Osteoblast (primary cell): ENCODE data around the gene LSM14B. TPM values are rescaled to one million over a fixed set of nuclear protein-coding genes. Genes with fewer than 3 reads are reported as not detected.

Experiments
- DNase-seq: peaks from one replicate; pipeline ENCODE4 v3.0.0; 2011; ENCODE audit warnings: low spot score, mixed read lengths; ENCODE audit not compliant: insufficient read length; ENCODE audit errors: missing footprints
- H2AFZ ChIP-seq: 2 replicates; pipeline ENCODE4 v1.6.0; 2011; ENCODE audit warnings: mild to moderate bottlenecking, low read length
- H3K27ac ChIP-seq: 2 replicates; pipeline ENCODE4 v1.5.1; 2011; ENCODE audit warnings: mild to moderate bottlenecking, low read depth, low read length, moderate library complexity
- H3K27me3 ChIP-seq: 2 replicates; pipeline ENCODE4 v1.6.0; 2012; ENCODE audit warnings: mild to moderate bottlenecking, control low read depth, inconsistent platforms, low read length, moderate library complexity; ENCODE audit not compliant: insufficient read depth
- H3K36me3 ChIP-seq: 2 replicates; pipeline ENCODE4 v1.5.1; 2011; ENCODE audit warnings: mild to moderate bottlenecking, low read length, control low read depth, moderate library complexity; ENCODE audit not compliant: insufficient read depth
- H3K4me1 ChIP-seq: 2 replicates; pipeline ENCODE4 v1.5.1; 2011; ENCODE audit warnings: mild to moderate bottlenecking, low read length, control low read depth, moderate library complexity; ENCODE audit not compliant: insufficient read depth
- H3K4me2 ChIP-seq: 2 replicates; pipeline ENCODE4 v1.6.0; 2011; ENCODE audit warnings: mild to moderate bottlenecking, low read length; ENCODE audit not compliant: insufficient read depth
- H3K4me3 ChIP-seq: fragments of 200-600 bp; sonication (generic); 3 replicates; pipeline ENCODE4 v1.5.1; 2012; ENCODE audit warnings: mild to moderate bottlenecking, low read length, inconsistent platforms; ENCODE audit not compliant: insufficient read depth
- H3K79me2 ChIP-seq: 2 replicates; pipeline ENCODE4 v1.6.0; 2012; ENCODE audit warnings: mild to moderate bottlenecking, low read length, control low read depth, inconsistent platforms; ENCODE audit not compliant: insufficient read depth
- H3K9me3 ChIP-seq: 2 replicates; pipeline ENCODE4 v1.5.1; 2011; ENCODE audit warnings: low read depth, low read length, control low read depth
- H4K20me1 ChIP-seq: 2 replicates; pipeline ENCODE4 v1.6.0; 2012; ENCODE audit warnings: mild to moderate bottlenecking, low read length, control low read depth; ENCODE audit not compliant: insufficient read depth
- CTCF ChIP-seq: IDR thresholded peaks from 2 replicates; pipeline ENCODE4 v1.5.1; 2011; ENCODE audit warnings: mild to moderate bottlenecking, low read depth, low read length, moderate library complexity; ENCODE audit errors: extremely low read depth
- total RNA-seq: library from RNA; depleted of rRNA; stranded (reverse); fragments of >200 nt; gene quantifications from 2 replicates; pipeline ENCODE4 v1.2.3, GENCODE V29; 2012

LSM14B gene
- total RNA-seq, 1 donor = 48.5 TPM

GRCh38 chr20:62104234-62104789, 18.0 kb upstream of the LSM14B start:
- Histone ChIP-seq H3K4me2 (no peak overlapping the region), H4K20me1 (no peaks in the 10 kb centered on the region), H3K27ac (no peak overlapping the region), H3K79me2 (no peaks in the 10 kb centered on the region), H3K4me3 (no peak overlapping the region), H3K36me3 (no peaks in the 10 kb centered on the region), H3K4me1 (no peaks in the 10 kb centered on the region), H2AFZ (no peak overlapping the region), H3K27me3 (no peaks in the 10 kb centered on the region), H3K9me3 (peaks cover 8% of the 10 kb centered on the region)
- no peak for DNase-seq
- TF ChIP-seq CTCF = no peak

GRCh38 chr20:62104791-62105345, 17.4 kb upstream of the LSM14B start:
- no peaks in the 10 kb centered on the region for H3K36me3 ChIP-seq
- H2AFZ ChIP-seq = no peak overlapping the region
- H3K27me3 ChIP-seq = no peaks in the 10 kb centered on the region
- peaks cover 11% of the 10 kb centered on the region for H3K9me3 ChIP-seq
- H3K27ac ChIP-seq = no peak overlapping the region
- H3K4me1 ChIP-seq = no peaks in the 10 kb centered on the region
- H3K4me2 ChIP-seq = no peak overlapping the region
- TF ChIP-seq CTCF = no peak
- peak; percentile 95 for DNase-seq
- H3K4me3 ChIP-seq = no peak overlapping the region
- no peaks in the 10 kb centered on the region for H4K20me1 ChIP-seq
- H3K79me2 ChIP-seq = no peaks in the 10 kb centered on the region

- no peak for TF ChIP-seq CTCF
- H4K20me1 ChIP-seq = no peaks in the 10 kb centered on the region
Measured at GRCh38 chr20:62105592-62105991, 16.7 kb upstream of the LSM14B start.

GRCh38 chr20:62111148-62111547, 11.1 kb upstream of the LSM14B start:
- Histone ChIP-seq H3K79me2 (no peaks in the 10 kb centered on the region), H3K9me3 (peaks cover 11% of the 10 kb centered on the region), H4K20me1 (no peaks in the 10 kb centered on the region), H3K4me2 (no peak overlapping the region), H3K4me3 (no peak overlapping the region), H3K27ac (no peak overlapping the region), H3K27me3 (peaks cover 7% of the 10 kb centered on the region), H3K36me3 (no peaks in the 10 kb centered on the region), H2AFZ (no peak overlapping the region), H3K4me1 (no peaks in the 10 kb centered on the region)
- TF ChIP-seq CTCF = no peak
- DNase-seq = peak; percentile 10

More at GRCh38 chr20:62105592-62105991, 16.7 kb upstream of the LSM14B start:
- Histone ChIP-seq H3K4me3 (no peak overlapping the region), H3K27ac (no peak overlapping the region), H3K4me2 (no peak overlapping the region), H3K79me2 (no peaks in the 10 kb centered on the region), H2AFZ (no peak overlapping the region), H3K36me3 (no peaks in the 10 kb centered on the region), H3K4me1 (no peaks in the 10 kb centered on the region), H3K9me3 (peaks cover 11% of the 10 kb centered on the region), H3K27me3 (no peaks in the 10 kb centered on the region)
- no peak for DNase-seq
